PC-9 (cell line): Measurements from ENCODE around the gene IGF2BP2.

ENCODE experiments used
- EZH2 ChIP-seq: fragments of 200-600 bp; sonication (generic); IDR thresholded peaks from 2 replicates; pipeline ENCODE4 v1.8.0; 2017; ENCODE audit warnings: antibody characterized with exemption, low read depth
- TF ChIP-seq, protein P1 (sequence below): fragments of 200-600 bp; sonication (generic); conservative IDR thresholded peaks from 2 replicates; pipeline ENCODE4 v1.6.1; 2017; ENCODE audit warnings: mixed run types, antibody characterized with exemption, mild to moderate bottlenecking, moderate library complexity

DNA sequence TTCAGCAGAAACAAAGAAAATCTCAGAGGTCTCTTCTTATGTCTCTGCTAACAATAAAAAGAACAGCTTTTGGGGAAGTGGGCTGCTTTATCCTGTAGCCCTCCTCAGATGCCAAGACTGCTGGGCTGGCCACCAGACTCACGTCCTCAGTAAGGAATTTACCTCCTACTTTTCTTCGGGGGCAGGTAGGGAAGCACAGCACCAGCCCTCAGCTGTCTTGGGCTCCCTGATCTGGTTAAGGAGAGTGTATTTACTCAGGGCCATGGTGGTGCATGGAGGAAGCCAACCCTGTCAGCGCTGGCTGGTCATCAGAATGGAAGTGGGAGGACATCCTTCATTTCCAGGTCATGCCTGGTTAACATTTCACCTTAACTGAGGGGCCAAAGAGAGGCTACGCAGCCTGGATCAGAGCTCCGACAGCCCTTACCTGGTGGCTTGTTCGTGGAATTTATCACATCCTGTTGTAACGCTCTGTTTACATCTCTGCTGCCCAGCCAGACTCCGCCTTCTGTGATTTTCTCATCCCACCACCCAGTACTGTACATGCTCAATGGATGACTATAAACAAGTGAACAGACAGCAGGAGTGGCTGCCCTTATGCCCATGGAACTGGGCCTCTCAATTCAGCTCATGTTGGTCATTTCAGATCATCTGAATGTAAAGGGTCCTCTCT lies 108.3 kb downstream of the IGF2BP2 start:
- TF ChIP-seq, protein P1, sequence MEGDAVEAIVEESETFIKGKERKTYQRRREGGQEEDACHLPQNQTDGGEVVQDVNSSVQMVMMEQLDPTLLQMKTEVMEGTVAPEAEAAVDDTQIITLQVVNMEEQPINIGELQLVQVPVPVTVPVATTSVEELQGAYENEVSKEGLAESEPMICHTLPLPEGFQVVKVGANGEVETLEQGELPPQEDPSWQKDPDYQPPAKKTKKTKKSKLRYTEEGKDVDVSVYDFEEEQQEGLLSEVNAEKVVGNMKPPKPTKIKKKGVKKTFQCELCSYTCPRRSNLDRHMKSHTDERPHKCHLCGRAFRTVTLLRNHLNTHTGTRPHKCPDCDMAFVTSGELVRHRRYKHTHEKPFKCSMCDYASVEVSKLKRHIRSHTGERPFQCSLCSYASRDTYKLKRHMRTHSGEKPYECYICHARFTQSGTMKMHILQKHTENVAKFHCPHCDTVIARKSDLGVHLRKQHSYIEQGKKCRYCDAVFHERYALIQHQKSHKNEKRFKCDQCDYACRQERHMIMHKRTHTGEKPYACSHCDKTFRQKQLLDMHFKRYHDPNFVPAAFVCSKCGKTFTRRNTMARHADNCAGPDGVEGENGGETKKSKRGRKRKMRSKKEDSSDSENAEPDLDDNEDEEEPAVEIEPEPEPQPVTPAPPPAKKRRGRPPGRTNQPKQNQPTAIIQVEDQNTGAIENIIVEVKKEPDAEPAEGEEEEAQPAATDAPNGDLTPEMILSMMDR = no peak
- TF ChIP-seq EZH2 = no peak
